Activated naive CD4-positive, alpha-beta T cell treated with anti-CD3 and anti-CD28 coated beads, Interleukin-2, amount 10 ng/mL, durations not matched to agents 7 days and 5 days (primary cell): Measurements from ENCODE around the gene JAK1.

Source experiments
- CTCF ChIA-PET: fragments of 350-600 bp; sonication (Branson Sonifier 250); formaldehyde crosslinking; loops from one replicate; lab custom pipeline; 2021; ENCODE audit warnings: antibody characterized with exemption; lab: Charles Lee
- DNase-seq: peaks from one replicate; pipeline ENCODE4 v3.0.0-alpha.2; 2020
- H3K27ac Mint-ChIP-seq: one replicate; pipeline ENCODE4 v1.8.0; 2021; ENCODE audit warnings: mild to moderate bottlenecking, moderate library complexity, mixed read lengths
- H3K27me3 Mint-ChIP-seq: one replicate; pipeline ENCODE4 v1.8.0; 2021; ENCODE audit warnings: mild to moderate bottlenecking, mixed read lengths
- H3K36me3 Mint-ChIP-seq: one replicate; pipeline ENCODE4 v1.8.0; 2021; ENCODE audit warnings: mixed read lengths
- H3K4me1 Mint-ChIP-seq: one replicate; pipeline ENCODE4 v1.8.0; 2021; ENCODE audit warnings: mixed read lengths
- H3K4me3 Mint-ChIP-seq: one replicate; pipeline ENCODE4 v1.8.0; 2021; ENCODE audit warnings: mild to moderate bottlenecking, moderate library complexity, mixed read lengths
- H3K9me3 Mint-ChIP-seq: one replicate; pipeline ENCODE4 v1.8.0; 2021; ENCODE audit warnings: mixed read lengths

Gene JAK1

GRCh38 chr1:64915381-64916274 is 50.7 kb downstream of the JAK1 start:
- no peaks in the 10 kb centered on the region for H3K27me3 Mint-ChIP-seq
- no peak for DNase-seq

GRCh38 chr1:64913361-64914015 is 52.9 kb downstream of the JAK1 start:
- Mint-ChIP-seq H3K9me3 (no peaks in the 10 kb centered on the region), H3K4me1 (peaks cover 48% of the 10 kb centered on the region), H3K36me3 (peaks cover 6% of the 10 kb centered on the region), H3K4me3 (no peak overlapping the region), H3K27me3 (no peaks in the 10 kb centered on the region), H3K27ac (no peak overlapping the region)
- CTCF ChIA-PET = interaction anchor here (0.5 kb wide), 1 partner anchor 347 kb away, joined by 3 read pairs; no protein-coding TSS in a partner anchor
- no peak for DNase-seq

More at GRCh38 chr1:64915381-64916274, 50.7 kb downstream of the JAK1 start:
- CTCF ChIA-PET = no interaction called here
- H3K9me3 Mint-ChIP-seq = no peaks in the 10 kb centered on the region
- peaks cover 44% of the 10 kb centered on the region for H3K4me1 Mint-ChIP-seq
- no peak overlapping the region for H3K4me3 Mint-ChIP-seq
- peaks cover 16% of the 10 kb centered on the region for H3K36me3 Mint-ChIP-seq
- no peak overlapping the region for H3K27ac Mint-ChIP-seq

GRCh38 chr1:64912191-64912590 is 54.2 kb downstream of the JAK1 start:
- Mint-ChIP-seq H3K27ac (no peak overlapping the region), H3K9me3 (no peaks in the 10 kb centered on the region)
- CTCF ChIA-PET = no interaction called here

GRCh38 chr1:64911326-64911725 is 55.0 kb downstream of the JAK1 start:
- no peaks in the 10 kb centered on the region for H3K27me3 Mint-ChIP-seq
- H3K4me1 Mint-ChIP-seq = peaks cover 35% of the 10 kb centered on the region
- CTCF ChIA-PET = no interaction called here
- H3K9me3 Mint-ChIP-seq = no peaks in the 10 kb centered on the region
- no peak overlapping the region for H3K27ac Mint-ChIP-seq
- H3K4me3 Mint-ChIP-seq = no peak overlapping the region
- no peak for DNase-seq
- peaks cover 9% of the 10 kb centered on the region for H3K36me3 Mint-ChIP-seq

More at GRCh38 chr1:64912191-64912590, 54.2 kb downstream of the JAK1 start:
- no peak overlapping the region for H3K4me3 Mint-ChIP-seq
- peaks cover 4% of the 10 kb centered on the region for H3K36me3 Mint-ChIP-seq
- no peaks in the 10 kb centered on the region for H3K27me3 Mint-ChIP-seq
- DNase-seq = no peak
- H3K4me1 Mint-ChIP-seq = peaks cover 42% of the 10 kb centered on the region

GRCh38 chr1:64909031-64909430 is 57.3 kb downstream of the JAK1 start:
- H3K36me3 Mint-ChIP-seq = peaks cover 11% of the 10 kb centered on the region
- H3K27me3 Mint-ChIP-seq = no peaks in the 10 kb centered on the region
- no peak overlapping the region for H3K4me3 Mint-ChIP-seq
- peaks cover 34% of the 10 kb centered on the region for H3K4me1 Mint-ChIP-seq
- no peaks in the 10 kb centered on the region for H3K9me3 Mint-ChIP-seq
- H3K27ac Mint-ChIP-seq = no peak overlapping the region
- CTCF ChIA-PET = interaction anchor here (1.0 kb wide), 1 partner anchor 15 kb away, joined by 3 read pairs; no protein-coding TSS in a partner anchor
- no peak for DNase-seq

GRCh38 chr1:64908575-64908974 is 57.8 kb downstream of the JAK1 start:
- Mint-ChIP-seq H3K27me3 (no peaks in the 10 kb centered on the region), H3K36me3 (peaks cover 11% of the 10 kb centered on the region), H3K27ac (peak overlapping the region; percentile 60), H3K9me3 (no peaks in the 10 kb centered on the region), H3K4me3 (no peak overlapping the region), H3K4me1 (peaks cover 29% of the 10 kb centered on the region)
- no peak for DNase-seq
- CTCF ChIA-PET = interaction anchor here (1.0 kb wide), 1 partner anchor 15 kb away, joined by 3 read pairs; no protein-coding TSS in a partner anchor

- peaks cover 14% of the 10 kb centered on the region for H3K36me3 Mint-ChIP-seq
- CTCF ChIA-PET = no interaction called here
- peaks cover 22% of the 10 kb centered on the region for H3K4me1 Mint-ChIP-seq
- no peak overlapping the region for H3K27ac Mint-ChIP-seq
- no peak for DNase-seq
- no peaks in the 10 kb centered on the region for H3K9me3 Mint-ChIP-seq
- H3K4me3 Mint-ChIP-seq = no peak overlapping the region
- H3K27me3 Mint-ChIP-seq = no peaks in the 10 kb centered on the region
Measured at GRCh38 chr1:64906447-64906846, 59.9 kb downstream of the JAK1 start.

GRCh38 chr1:64903593-64903992 is 62.8 kb downstream of the JAK1 start:
- Mint-ChIP-seq H3K27me3 (no peaks in the 10 kb centered on the region), H3K9me3 (no peaks in the 10 kb centered on the region), H3K4me1 (peaks cover 26% of the 10 kb centered on the region), H3K4me3 (no peak overlapping the region), H3K36me3 (peaks cover 14% of the 10 kb centered on the region), H3K27ac (no peak overlapping the region)
- no peak for DNase-seq
- CTCF ChIA-PET = no interaction called here

- Mint-ChIP-seq H3K36me3 (peaks cover 11% of the 10 kb centered on the region), H3K27me3 (no peaks in the 10 kb centered on the region), H3K27ac (no peak overlapping the region), H3K4me3 (no peak overlapping the region), H3K4me1 (peaks cover 25% of the 10 kb centered on the region), H3K9me3 (no peaks in the 10 kb centered on the region)
- CTCF ChIA-PET = no interaction called here
- no peak for DNase-seq
Measured at GRCh38 chr1:64901663-64902062, 64.7 kb downstream of the JAK1 start.

GRCh38 chr1:64900916-64901315 is 65.4 kb downstream of the JAK1 start:
- DNase-seq = no peak
- Mint-ChIP-seq H3K27ac (no peak overlapping the region), H3K9me3 (no peaks in the 10 kb centered on the region), H3K27me3 (no peaks in the 10 kb centered on the region), H3K4me3 (no peak overlapping the region), H3K4me1 (peaks cover 28% of the 10 kb centered on the region), H3K36me3 (peaks cover 7% of the 10 kb centered on the region)
- CTCF ChIA-PET = no interaction called here

- Mint-ChIP-seq H3K9me3 (no peaks in the 10 kb centered on the region), H3K27me3 (no peaks in the 10 kb centered on the region), H3K36me3 (peaks cover 8% of the 10 kb centered on the region), H3K4me3 (no peak overlapping the region), H3K4me1 (peaks cover 42% of the 10 kb centered on the region), H3K27ac (peak overlapping the region; percentile 1)
- DNase-seq = no peak
- CTCF ChIA-PET = interaction anchor here (0.6 to 0.9 kb wide), 2 partner anchors 11 to 29 kb away, joined by 3 read pairs; no protein-coding TSS in a partner anchor
Measured at GRCh38 chr1:64898107-64898861, 68.1 kb downstream of the JAK1 start.

GRCh38 chr1:64896551-64896950 is 69.8 kb downstream of the JAK1 start:
- H3K4me3 Mint-ChIP-seq = no peak overlapping the region
- peaks cover 59% of the 10 kb centered on the region for H3K4me1 Mint-ChIP-seq

GRCh38 chr1:64895500-64895899 is 70.8 kb downstream of the JAK1 start:
- Mint-ChIP-seq H3K4me1 (peaks cover 69% of the 10 kb centered on the region), H3K36me3 (peaks cover 5% of the 10 kb centered on the region), H3K4me3 (no peak overlapping the region), H3K27ac (no peak overlapping the region), H3K9me3 (no peaks in the 10 kb centered on the region), H3K27me3 (no peaks in the 10 kb centered on the region)
- DNase-seq = no peak
- CTCF ChIA-PET = no interaction called here

More at GRCh38 chr1:64896551-64896950, 69.8 kb downstream of the JAK1 start:
- CTCF ChIA-PET = no interaction called here
- no peak for DNase-seq
- Mint-ChIP-seq H3K36me3 (peaks cover 5% of the 10 kb centered on the region), H3K9me3 (no peaks in the 10 kb centered on the region), H3K27ac (no peak overlapping the region), H3K27me3 (no peaks in the 10 kb centered on the region)
